Testis (tissue), 2 donors: Measurements from ENCODE around the gene GPR180.

Experiments
- POLR2A ChIP-seq: fragments of 450-650 bp; IDR thresholded peaks from one replicate; pipeline ENCODE4 v1.6.1; 2017; ENCODE audit warnings: antibody characterized with exemption, mild to moderate bottlenecking, moderate library complexity
- TF ChIP-seq, protein P1 (sequence below), 3 experiments: fragments of 450-650 bp in 2 of 3; fragments of 200-600 bp in 1 of 3; sonication (generic) in 1 of 3; IDR thresholded peaks; one replicate each; pipeline ENCODE4 v1.5.1; 2016 to 2019; ENCODE audit warnings: antibody characterized with exemption in 3 of 3, mild to moderate bottlenecking in 2 of 3, moderate library complexity in 1 of 3

GRCh38 chr13:94585543-94586101, 16.0 kb upstream of the GPR180 start:
- TF ChIP-seq POLR2A: no peak
- TF ChIP-seq, protein P1, sequence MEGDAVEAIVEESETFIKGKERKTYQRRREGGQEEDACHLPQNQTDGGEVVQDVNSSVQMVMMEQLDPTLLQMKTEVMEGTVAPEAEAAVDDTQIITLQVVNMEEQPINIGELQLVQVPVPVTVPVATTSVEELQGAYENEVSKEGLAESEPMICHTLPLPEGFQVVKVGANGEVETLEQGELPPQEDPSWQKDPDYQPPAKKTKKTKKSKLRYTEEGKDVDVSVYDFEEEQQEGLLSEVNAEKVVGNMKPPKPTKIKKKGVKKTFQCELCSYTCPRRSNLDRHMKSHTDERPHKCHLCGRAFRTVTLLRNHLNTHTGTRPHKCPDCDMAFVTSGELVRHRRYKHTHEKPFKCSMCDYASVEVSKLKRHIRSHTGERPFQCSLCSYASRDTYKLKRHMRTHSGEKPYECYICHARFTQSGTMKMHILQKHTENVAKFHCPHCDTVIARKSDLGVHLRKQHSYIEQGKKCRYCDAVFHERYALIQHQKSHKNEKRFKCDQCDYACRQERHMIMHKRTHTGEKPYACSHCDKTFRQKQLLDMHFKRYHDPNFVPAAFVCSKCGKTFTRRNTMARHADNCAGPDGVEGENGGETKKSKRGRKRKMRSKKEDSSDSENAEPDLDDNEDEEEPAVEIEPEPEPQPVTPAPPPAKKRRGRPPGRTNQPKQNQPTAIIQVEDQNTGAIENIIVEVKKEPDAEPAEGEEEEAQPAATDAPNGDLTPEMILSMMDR (IDR thresholded peaks at IDR 0.05): no peak
